T follicular helper cell (primary cell): ENCODE measurements around the gene LDLRAD3.

Experiments
- DNase-seq: peaks from one replicate; pipeline ENCODE4 v3.0.0-alpha.2; 2020; ENCODE audit warnings: low read depth

The LDLRAD3 gene

GRCh38 chr11:35962369-35963138 lies 18.7 kb downstream of the LDLRAD3 start:
- no peak for DNase-seq

- DNase-seq: no peak
Observed at GRCh38 chr11:35963911-35964310, 20.0 kb downstream of the LDLRAD3 start.

GRCh38 chr11:35964841-35965240 lies 21.0 kb downstream of the LDLRAD3 start:
- DNase-seq: no peak

DNA sequence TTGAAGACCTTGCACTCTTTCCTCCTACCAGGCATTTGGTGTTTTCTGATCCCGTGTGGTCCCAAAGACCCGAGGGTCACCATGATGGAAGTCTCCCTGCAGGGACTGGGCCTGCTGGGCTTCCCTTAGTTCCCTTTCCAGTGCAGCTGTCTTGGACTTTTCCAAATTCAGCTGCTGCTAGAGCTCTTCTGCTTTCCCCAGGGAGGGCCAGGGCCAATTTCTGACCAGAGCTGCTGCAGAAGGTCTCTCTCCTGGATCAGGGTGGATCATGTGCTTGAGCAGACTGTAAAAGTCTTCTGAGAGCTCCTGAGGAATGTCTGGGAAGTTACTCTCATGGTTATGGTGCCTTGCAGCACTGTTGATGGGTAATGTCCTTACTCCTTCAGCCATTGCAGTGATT lies 23.2 kb downstream of the LDLRAD3 start:
- DNase-seq: no peak

- no peak for DNase-seq
Observed at GRCh38 chr11:35968386-35969088, 24.7 kb downstream of the LDLRAD3 start.

DNA sequence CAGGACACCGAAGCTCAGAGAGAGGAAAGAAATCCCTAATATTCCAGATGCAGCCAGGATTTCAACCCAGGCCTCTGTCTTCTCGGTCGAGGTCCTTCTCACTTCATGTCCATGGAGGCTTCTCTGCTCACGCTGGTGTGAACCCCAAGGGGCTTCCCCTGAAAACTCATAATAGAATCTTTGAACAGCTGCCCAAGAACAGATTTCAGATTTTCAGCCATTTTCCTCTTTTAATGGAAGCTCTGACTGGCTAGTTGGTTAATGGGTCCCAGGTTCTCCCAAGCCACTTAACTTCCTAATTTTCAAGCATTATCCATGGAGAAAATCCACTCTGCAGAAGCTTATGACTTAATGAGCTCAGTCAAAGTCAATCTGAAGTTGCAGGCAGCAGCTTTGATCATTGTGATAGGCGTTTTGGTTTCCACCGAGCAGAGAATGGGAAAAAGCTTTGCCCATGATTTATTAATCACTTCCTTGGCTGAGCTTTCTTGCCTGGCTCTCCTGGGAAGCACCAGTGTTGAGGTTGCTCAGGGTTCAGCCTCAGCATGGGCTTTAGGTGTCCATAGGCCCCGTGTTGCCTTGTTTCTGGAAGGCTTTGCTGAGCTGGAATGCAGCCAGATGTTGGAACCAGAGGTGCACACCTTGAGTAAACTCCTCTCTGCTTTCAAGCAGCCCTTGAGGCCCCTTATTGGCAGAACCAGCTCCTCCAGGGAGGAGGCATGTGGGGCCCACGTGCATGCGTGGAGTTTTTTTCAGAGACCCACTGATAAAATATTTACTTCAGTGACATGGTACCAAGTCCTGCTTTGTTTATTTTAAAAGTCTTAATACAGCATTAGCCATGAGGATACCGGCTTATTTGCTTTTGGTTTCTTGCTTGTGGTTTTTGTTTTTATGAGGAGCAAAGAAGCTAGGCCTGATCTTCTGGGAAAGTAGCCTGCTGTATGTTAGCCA lies 25.5 kb downstream of the LDLRAD3 start:
- no peak for DNase-seq

DNA sequence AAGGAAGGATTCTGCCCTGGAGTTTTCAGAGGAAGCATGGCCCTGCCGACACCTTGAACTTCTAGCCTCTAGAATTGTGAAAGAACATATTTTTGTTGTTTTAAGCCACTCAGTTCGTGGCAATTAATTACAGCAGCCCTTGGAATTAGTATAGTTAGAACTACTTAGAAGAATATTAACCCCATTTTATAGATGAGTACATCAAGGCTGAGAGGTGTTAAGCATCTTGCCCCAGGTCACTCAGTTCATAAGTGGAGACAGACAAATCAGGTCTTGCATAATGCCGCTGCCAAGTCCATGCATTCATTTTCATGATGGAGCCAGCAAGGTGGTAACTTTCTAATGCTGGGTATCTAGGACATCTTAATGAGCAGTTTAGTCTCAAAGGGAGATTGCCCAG lies 26.6 kb downstream of the LDLRAD3 start:
- no peak for DNase-seq

GRCh38 chr11:35971841-35972422 lies 28.1 kb downstream of the LDLRAD3 start:
- DNase-seq: no peak

- no peak for DNase-seq
Observed at GRCh38 chr11:35974882-35975589, 31.2 kb downstream of the LDLRAD3 start.

- DNase-seq: no peak
Observed at GRCh38 chr11:35976434-35976833, 32.6 kb downstream of the LDLRAD3 start.

- DNase-seq: no peak
Observed at GRCh38 chr11:35978183-35978582, 34.3 kb downstream of the LDLRAD3 start.

- DNase-seq: no peak
Observed at GRCh38 chr11:35978891-35979290, 35.0 kb downstream of the LDLRAD3 start.

GRCh38 chr11:35980686-35981390 lies 37.0 kb downstream of the LDLRAD3 start:
- no peak for DNase-seq

DNA sequence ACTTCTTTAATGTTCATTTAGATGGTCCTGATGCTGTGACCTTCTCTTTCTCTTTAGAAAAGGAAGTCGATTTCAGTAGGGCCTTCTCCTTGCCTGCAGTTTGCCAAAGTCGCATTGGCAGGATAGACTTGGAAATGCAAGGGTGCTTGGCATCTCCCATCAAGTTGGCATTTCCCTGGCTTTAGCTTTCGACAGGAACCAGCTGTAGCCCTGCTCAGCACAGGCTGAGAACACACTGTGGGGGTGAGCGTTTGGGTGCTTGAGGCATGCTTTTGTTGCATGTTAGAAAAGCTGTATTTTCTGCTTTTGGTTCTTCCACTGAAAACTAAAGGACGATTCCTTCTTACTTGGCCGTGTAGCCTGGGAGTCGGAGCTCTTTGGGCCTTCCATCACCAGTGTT lies 37.7 kb downstream of the LDLRAD3 start:
- DNase-seq: no peak

DNA sequence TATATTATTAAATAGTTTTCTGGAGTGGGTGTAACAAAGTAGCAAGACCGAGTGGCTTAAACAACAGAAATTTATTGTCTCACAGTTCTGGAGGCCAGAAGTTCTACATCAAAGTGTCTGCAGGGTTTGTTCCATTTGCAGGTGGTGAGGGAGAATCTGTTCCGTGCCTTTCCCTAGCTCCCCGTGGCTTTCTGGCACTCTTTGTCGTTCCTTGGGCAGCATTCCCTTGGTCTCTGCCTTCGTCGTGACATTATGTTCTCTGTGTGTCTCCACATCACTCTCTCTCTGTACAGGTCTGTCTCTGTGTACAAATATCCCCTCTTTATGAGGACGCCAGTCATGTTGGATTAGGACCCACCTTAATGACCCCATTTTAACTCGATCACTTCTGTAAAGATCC lies 38.2 kb downstream of the LDLRAD3 start:
- DNase-seq: no peak

DNA sequence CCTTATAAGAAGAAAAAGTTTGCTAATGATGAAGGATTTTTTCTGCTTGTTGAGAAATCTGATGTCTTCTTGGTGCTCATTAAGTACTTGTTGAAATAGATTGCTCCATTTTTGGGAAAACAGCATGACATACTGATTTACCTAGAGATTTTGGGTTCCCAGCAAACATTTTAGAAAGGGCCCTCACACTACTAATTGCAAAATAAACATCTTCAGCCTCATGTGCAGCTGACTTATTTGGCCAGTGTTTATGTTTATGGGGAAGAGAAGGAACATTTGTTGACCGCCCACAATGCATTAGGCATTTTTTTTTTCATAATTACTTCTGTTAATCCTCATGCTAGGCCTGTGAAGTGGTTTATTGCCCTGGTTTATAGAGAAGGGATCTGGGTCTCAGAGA lies 40.1 kb downstream of the LDLRAD3 start:
- DNase-seq: no peak

DNA sequence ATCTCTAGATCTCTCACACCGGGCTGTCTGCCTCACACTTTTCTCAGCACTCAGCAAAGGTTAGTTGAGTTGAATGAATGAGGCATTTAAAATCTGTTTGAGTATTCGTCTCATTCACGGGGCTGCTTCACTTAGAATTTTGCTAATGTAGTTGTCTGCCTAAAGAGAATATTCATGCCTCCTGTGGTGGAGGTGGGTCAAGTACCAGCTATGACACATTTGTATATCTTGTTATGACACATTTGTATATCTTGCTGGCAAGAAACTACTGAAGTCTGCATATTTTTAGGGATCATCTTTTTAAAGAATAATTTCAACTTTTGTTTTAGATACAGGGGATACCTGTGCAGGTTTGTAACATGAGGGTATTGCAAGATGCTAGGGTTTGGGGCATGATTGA lies 43.1 kb downstream of the LDLRAD3 start:
- no peak for DNase-seq

DNA sequence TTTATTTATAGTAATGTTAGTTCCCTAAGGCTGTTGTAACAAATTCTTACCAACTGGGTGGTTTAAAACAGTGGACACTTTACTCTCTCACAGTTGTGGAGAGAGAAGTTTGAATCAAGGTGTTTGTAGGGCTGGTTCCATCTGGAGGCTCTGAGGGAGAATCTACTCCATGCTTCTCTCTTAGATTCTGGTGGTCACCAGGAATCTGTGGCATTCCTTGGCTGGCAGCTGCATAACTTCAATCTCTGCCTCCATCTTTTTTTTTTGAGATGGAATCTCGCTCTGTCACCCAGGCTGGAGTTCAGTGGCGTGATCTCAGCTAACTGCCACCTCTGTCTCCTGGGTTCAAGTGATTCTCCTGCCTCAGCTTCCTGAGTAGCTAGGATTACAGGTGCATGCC lies 46.3 kb downstream of the LDLRAD3 start:
- no peak for DNase-seq

- DNase-seq: no peak
Observed at GRCh38 chr11:35990816-35991215, 47.0 kb downstream of the LDLRAD3 start.

DNA sequence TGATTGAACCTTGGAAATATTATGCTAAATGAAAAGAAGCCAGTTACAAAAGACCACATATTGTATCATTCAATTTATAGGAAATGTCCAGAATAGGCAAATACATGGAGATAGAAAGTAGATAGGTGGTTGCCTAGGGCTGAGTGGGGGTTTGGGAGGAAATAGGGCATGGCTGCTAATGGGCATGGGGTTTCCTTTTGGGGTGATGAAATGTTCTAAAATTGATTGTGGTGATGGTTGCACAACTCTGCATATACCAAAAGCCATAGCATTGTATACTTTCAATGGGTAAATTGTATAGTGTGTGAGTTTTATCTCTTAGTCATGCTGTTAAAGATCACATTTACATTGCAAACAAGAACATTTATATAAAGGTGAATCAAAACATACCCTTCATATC lies 48.7 kb downstream of the LDLRAD3 start:
- DNase-seq: no peak

GRCh38 chr11:35994421-35994820 lies 50.6 kb downstream of the LDLRAD3 start:
- no peak for DNase-seq
